K562 (cell line): ENCODE measurements around the gene RAB24. TPM values are rescaled to one million over a fixed set of nuclear protein-coding genes. Genes with fewer than 3 reads are reported as not detected.
A peak's percentile ranks its signal among the peaks of the same experiment; 100 is the strongest.

Source experiments
- ATF4 ChIP-seq: fragments of 450-650 bp; formaldehyde crosslinking; IDR thresholded peaks from 2 replicates; pipeline ENCODE4 v1.4.0; 2022; ENCODE audit warnings: mild to moderate bottlenecking, moderate library complexity
- BCOR ChIP-seq: fragments of 450-650 bp; IDR thresholded peaks from 2 replicates; pipeline ENCODE4 v1.6.1; 2016
- CHD2 ChIP-seq: IDR thresholded peaks from 2 replicates; pipeline ENCODE4 v1.6.1; 2011; ENCODE audit warnings: low read depth, low read length
- CREB3L1 ChIP-seq: fragments of 450-650 bp; IDR thresholded peaks from 2 replicates; pipeline ENCODE4 v1.6.1; 2014; ENCODE audit warnings: low read depth, mild to moderate bottlenecking, moderate library complexity, borderline replicate concordance
- ILF3 ChIP-seq: fragments of 450-650 bp; IDR thresholded peaks from 2 replicates; pipeline ENCODE4 v1.6.1; 2018; ENCODE audit warnings: antibody characterized with exemption, mild to moderate bottlenecking, moderate library complexity, borderline replicate concordance
- PRMT5 ChIP-seq: sonication (generic); formaldehyde crosslinking; IDR thresholded peaks from 2 replicates; pipeline ENCODE4 v1.5.0; 2020; ENCODE audit warnings: missing genetic modification reagents
- RAD51 ChIP-seq: fragments of 450-650 bp; IDR thresholded peaks from 2 replicates; pipeline ENCODE4 v1.7.1; 2016; ENCODE audit warnings: low read depth, mild to moderate bottlenecking, borderline replicate concordance
- SMAD4 ChIP-seq: fragments of 250-450 bp; sonication (Bioruptor Pico); conservative IDR thresholded peaks from 2 replicates; pipeline ENCODE4 v1.8.0; 2021; ENCODE audit warnings: inconsistent platforms, mild to moderate bottlenecking, moderate library complexity
- TCF3 ChIP-seq: sonication (generic); formaldehyde crosslinking; IDR thresholded peaks from 2 replicates; pipeline ENCODE4 v1.4.0; 2020; ENCODE audit warnings: mild to moderate bottlenecking, missing genetic modification reagents
- YBX1 ChIP-seq: fragments of 450-650 bp; IDR thresholded peaks from 2 replicates; pipeline ENCODE4 v1.7.1; 2016; ENCODE audit warnings: mild to moderate bottlenecking
- ZNF12 ChIP-seq: sonication (generic); formaldehyde crosslinking; IDR thresholded peaks from 2 replicates; pipeline ENCODE4 v1.4.0; 2020; ENCODE audit warnings: mild to moderate bottlenecking, missing genetic modification reagents
- ZNF197 ChIP-seq: fragments of 200-800 bp; sonication (Bioruptor generic); IDR thresholded peaks from 2 replicates; pipeline ENCODE4 v1.6.1; 2016; ENCODE audit warnings: low read depth, missing genetic modification characterization, missing compliant biosample characterization
- ZNF707 ChIP-seq: fragments of 250-450 bp; sonication (Bioruptor Pico); conservative IDR thresholded peaks from 2 replicates; pipeline ENCODE4 v1.8.0; 2022; ENCODE audit warnings: inconsistent platforms, mild to moderate bottlenecking, moderate library complexity
- polyA plus RNA-seq, 8 experiments: library from polyadenylated mRNA; depleted of rRNA in 4 of 8; stranded (reverse) in 5 of 8; unstranded in 3 of 8; fragments of >200 nt; fragmentation: Nextera tagmentation in 2 of 8; fragmentation: Illumina TruSeq in 1 of 8; extraction: Ambion mirVana in 2 of 8; extraction: Trizol in 1 of 8; gene quantifications; 2 replicates each; pipeline versions ENCODE4 v1.2.1 to v1.2.3, GENCODE V29; 2011 to 2014; ENCODE audit warnings: inconsistent platforms in 1 of 8, missing spikeins in 1 of 8
- total RNA-seq, 7 experiments: library from RNA; depleted of rRNA in 6 of 7; stranded (reverse); fragments of >200 nt in 6 of 7; fragmentation: Illumina TruSeq in 2 of 7; extraction: Trizol in 2 of 7; gene quantifications; 2 replicates each; pipeline versions ENCODE4 v1.2.1 to v1.2.3, GENCODE V29; 2011 to 2021; ENCODE audit warnings: low replicate concordance in 1 of 7
- TF ChIP-seq, protein P1 (sequence below): sonication (generic); formaldehyde crosslinking; IDR thresholded peaks from 2 replicates; pipeline ENCODE4 v1.5.0; 2020; ENCODE audit warnings: missing genetic modification reagents
- TF ChIP-seq, protein P2 (sequence below): fragments of 250-450 bp; sonication (Bioruptor Pico); IDR thresholded peaks from 2 replicates; pipeline ENCODE4 v1.5.0; 2021
- TF ChIP-seq, protein P3 (sequence below): sonication (generic); formaldehyde crosslinking; IDR thresholded peaks from 2 replicates; pipeline ENCODE4 v1.8.1; 2023; ENCODE audit warnings: mild to moderate bottlenecking, missing genetic modification reagents
- TF ChIP-seq, protein P4 (sequence below), 2 experiments: fragments of 450-650 bp in 1 of 2; sonication (generic) in 1 of 2; formaldehyde crosslinking; conservative IDR thresholded peaks; 2 replicates each; pipeline versions ENCODE4 v1.4.0 to v1.8.1; 2020 to 2022; ENCODE audit warnings: mild to moderate bottlenecking in 1 of 2, missing genetic modification reagents in 1 of 2
- TF ChIP-seq, protein P5 (sequence below), 3 experiments: fragments of 200-800 bp in 1 of 3; sonication (Bioruptor generic) in 1 of 3; sonication (generic) in 1 of 3; formaldehyde crosslinking in 1 of 3; IDR thresholded peaks; 2 replicates each; pipeline versions ENCODE4 v1.6.1 to v1.8.0; 2016 to 2022; ENCODE audit warnings: mild to moderate bottlenecking in 2 of 3, missing compliant biosample characterization in 2 of 3, missing genetic modification characterization in 2 of 3, missing genetic modification reagents in 1 of 3

RAB24 gene
- total and polyA plus RNA-seq, 9 of the 15 experiments (the other 6 are each of a cell fraction or from before 2014, with no cell fraction given): 13.9 to 107 (median 34.8) TPM

DNA sequence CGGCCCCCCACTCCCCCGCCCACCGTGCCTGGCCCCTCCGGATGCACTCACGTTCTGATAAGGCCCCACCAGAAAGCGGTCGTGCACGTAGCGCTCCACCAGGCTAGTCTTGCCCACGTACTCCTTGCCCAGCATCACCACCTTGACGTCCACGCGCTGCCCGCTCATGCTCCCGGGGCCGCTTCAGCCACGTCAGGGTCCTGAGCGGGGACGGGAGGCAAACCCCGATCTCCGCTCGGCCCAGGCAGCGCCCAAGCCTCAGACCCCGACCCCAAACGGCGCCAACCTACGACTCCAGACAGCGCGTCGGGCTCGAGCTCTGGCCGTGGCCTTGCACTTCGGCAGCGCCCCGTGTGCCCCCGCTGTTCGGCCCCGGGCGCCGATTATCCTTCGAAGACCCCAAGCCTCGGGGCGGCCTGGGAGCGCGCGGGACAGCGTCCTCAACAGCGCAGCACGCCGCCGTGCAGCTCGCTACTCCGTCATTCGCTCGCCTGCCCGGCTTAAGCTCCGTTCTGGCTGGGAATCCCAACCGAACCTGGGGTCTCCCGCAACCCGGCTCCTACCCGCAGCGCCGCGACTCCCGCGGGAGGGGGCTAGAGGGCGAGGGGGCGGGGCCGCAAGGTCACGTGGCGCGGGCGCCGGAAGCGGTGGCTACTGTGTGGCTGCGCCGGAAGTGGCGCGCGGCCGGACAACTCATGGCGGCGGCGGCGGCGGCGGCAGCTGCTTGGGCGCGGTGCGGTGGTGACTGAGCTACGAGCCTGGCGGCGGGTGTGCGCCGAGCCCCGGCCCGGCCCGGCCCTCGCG, at the start of gene RAB24, which contains the start of gene PRELID1 (continued):
- no peak for TF ChIP-seq ATF4 (CRISPR knock-in tag)
- TF ChIP-seq BCOR: no peak
- TF ChIP-seq, protein P1, sequence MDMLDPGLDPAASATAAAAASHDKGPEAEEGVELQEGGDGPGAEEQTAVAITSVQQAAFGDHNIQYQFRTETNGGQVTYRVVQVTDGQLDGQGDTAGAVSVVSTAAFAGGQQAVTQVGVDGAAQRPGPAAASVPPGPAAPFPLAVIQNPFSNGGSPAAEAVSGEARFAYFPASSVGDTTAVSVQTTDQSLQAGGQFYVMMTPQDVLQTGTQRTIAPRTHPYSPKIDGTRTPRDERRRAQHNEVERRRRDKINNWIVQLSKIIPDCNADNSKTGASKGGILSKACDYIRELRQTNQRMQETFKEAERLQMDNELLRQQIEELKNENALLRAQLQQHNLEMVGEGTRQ: peak; percentile 97
- peak; percentile 65; the same call in 1 of the 2 replicates for TF ChIP-seq ZNF12 (CRISPR knock-in tag)
- TF ChIP-seq SMAD4 (CRISPR knock-in tag): 0 out of 2 replicates have a peak, but pooled peaks have one; percentile 16
- TF ChIP-seq, protein P2, sequence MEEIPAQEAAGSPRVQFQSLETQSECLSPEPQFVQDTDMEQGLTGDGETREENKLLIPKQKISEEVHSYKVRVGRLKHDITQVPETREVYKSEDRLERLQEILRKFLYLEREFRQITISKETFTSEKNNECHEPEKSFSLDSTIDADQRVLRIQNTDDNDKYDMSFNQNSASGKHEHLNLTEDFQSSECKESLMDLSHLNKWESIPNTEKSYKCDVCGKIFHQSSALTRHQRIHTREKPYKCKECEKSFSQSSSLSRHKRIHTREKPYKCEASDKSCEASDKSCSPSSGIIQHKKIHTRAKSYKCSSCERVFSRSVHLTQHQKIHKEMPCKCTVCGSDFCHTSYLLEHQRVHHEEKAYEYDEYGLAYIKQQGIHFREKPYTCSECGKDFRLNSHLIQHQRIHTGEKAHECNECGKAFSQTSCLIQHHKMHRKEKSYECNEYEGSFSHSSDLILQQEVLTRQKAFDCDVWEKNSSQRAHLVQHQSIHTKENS (CRISPR knock-in tag): no peak
- TF ChIP-seq ZNF197 (CRISPR knock-in tag): peak; percentile 46; the same call in 1 of the 2 replicates
- TF ChIP-seq, protein P3, sequence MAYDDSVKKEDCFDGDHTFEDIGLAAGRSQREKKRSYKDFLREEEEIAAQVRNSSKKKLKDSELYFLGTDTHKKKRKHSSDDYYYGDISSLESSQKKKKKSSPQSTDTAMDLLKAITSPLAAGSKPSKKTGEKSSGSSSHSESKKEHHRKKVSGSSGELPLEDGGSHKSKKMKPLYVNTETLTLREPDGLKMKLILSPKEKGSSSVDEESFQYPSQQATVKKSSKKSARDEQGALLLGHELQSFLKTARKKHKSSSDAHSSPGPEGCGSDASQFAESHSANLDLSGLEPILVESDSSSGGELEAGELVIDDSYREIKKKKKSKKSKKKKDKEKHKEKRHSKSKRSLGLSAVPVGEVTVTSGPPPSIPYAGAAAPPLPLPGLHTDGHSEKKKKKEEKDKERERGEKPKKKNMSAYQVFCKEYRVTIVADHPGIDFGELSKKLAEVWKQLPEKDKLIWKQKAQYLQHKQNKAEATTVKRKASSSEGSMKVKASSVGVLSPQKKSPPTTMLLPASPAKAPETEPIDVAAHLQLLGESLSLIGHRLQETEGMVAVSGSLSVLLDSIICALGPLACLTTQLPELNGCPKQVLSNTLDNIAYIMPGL (CRISPR knock-in tag): peak; percentile 93
- peak; percentile 5; the same call in 1 of the 2 replicates for TF ChIP-seq TCF3 (CRISPR knock-in tag)
- TF ChIP-seq, protein P4, sequence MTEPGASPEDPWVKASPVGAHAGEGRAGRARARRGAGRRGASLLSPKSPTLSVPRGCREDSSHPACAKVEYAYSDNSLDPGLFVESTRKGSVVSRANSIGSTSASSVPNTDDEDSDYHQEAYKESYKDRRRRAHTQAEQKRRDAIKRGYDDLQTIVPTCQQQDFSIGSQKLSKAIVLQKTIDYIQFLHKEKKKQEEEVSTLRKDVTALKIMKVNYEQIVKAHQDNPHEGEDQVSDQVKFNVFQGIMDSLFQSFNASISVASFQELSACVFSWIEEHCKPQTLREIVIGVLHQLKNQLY (CRISPR knock-in tag; conservative IDR thresholded peaks at IDR 0.05): 0 out of 4 replicates have a peak, but pooled peaks of 1 of the 2 experiments have one; percentile 41
- peak; percentile 70; the same call in 1 of the 2 replicates for TF ChIP-seq CREB3L1
- 0 out of 2 replicates have a peak, but pooled peaks have one; percentile 14 for TF ChIP-seq CHD2
- TF ChIP-seq, protein P5, sequence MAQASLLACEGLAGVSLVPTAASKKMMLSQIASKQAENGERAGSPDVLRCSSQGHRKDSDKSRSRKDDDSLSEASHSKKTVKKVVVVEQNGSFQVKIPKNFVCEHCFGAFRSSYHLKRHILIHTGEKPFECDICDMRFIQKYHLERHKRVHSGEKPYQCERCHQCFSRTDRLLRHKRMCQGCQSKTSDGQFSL (CRISPR knock-in tag; IDR thresholded peaks at IDR 0.05): no peak
- TF ChIP-seq, protein P5 (tag; IDR thresholded peaks at IDR 0.05): no peak
- 0 out of 2 replicates have a peak, but pooled peaks have one; percentile 36 for TF ChIP-seq ILF3
- peak; percentile 91 for TF ChIP-seq RAD51
- TF ChIP-seq YBX1: no peak
- peak; percentile 16; the same call in 1 of the 2 replicates for TF ChIP-seq PRMT5 (CRISPR knock-in tag)
- no peak for TF ChIP-seq ZNF707 (CRISPR knock-in tag)
